SK-N-MC (cell line): Measurements from ENCODE around the gene OR2V2.

ENCODE experiments used
- EZH2 ChIP-seq: fragments of 200-600 bp; sonication (generic); IDR thresholded peaks from one replicate; pipeline ENCODE4 v1.6.1; 2017; ENCODE audit warnings: antibody characterized with exemption
- POLR2AphosphoS5 ChIP-seq: IDR thresholded peaks from 2 replicates; pipeline ENCODE4 v1.6.1; 2012; ENCODE audit warnings: mild to moderate bottlenecking, low read depth, low read length, borderline replicate concordance

GRCh38 chr5:181108578-181109165, 38.7 kb upstream of the OR2V2 start:
- no peak for TF ChIP-seq POLR2AphosphoS5
- no peak for TF ChIP-seq EZH2
